ENCODE data around the gene MRPL12.
"Not testable (repeated sequence)": the region's sequence is repeated elsewhere in the genome, so short reads cannot be mapped to it uniquely, and the experiment has no call there.

Gene MRPL12

DNA sequence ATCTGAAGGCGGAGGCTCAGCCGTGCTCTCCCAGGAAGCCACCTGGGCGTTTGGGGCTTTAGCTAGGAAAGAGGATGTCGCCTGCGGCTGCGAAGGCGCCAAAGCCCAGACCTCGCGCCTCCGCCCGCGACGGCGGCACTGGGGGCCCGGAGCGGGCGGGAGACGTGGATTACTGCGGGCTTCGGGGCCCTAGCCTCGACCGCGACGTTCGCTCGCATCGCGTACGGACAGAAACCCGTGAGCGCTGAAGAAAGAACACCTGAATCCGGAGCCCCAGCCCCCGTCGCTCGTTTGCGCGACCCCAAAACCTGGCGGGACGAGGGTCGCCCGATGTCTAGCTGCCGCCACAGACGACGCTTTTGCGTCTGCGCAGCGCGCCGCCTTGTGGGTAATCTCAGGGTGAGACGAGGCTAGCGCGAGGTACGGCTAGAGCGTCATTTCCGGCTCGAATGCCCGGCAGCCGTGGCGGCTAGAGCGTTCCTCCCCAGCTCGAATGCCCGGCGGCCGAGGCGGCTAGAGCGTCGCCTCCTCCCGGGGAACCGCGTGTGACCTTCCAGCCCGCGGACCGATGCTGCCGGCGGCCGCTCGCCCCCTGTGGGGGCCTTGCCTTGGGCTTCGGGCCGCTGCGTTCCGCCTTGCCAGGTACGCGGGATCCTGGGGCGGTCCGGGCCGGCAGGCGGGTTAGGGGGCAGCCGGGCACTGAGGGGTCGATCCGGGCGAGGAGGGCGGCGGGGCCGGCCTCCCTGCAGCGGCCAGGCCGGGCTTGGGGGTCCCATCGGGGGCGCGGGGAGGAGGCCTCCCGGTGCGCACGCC is at the start of gene MRPL12:
MRPL12 (plus strand) TSS at position 434 of the 813 bp plus-strand sequence; CDS start at position 569, 135 bp downstream.
- peak in 1 of 2 experiments; percentile 73 for DNase-seq

DNA sequence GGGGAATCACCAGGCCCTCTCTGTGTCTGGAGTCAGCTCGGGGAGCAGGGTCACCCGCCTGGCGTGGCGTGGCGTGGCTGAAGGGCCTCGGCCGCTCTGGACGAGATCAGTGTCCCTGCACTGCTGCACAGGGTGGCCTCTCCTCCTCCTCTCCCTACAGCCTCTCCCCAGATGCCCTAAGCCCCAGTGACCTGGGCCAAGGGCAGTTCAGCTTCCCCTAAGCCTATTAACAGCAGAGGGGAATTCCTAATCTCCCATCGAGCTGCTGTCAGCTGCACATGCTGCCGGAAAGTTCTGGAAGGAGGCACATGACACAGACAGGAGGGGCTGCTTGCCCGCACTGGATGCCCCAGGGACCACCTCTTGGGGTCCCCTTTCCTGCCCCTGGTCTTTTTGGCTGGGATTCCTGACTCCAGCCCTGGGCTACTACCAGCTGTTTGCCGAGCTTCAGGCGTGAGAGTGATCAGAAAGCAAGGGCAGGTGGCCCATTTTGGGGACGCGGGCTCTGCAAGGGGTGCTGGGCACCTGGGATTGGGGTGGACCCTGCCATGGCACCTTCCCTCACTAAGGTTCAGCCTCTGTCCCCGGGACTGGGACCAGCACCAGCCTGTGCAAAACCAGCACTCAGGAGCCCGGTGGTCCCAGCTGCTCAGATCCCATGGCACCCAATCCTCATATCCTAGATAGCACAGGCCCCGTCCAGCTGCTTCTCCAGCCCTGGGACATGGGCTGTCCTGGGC is 47.6 kb upstream of the MRPL12 start:
- no peak for DNase-seq

DNA sequence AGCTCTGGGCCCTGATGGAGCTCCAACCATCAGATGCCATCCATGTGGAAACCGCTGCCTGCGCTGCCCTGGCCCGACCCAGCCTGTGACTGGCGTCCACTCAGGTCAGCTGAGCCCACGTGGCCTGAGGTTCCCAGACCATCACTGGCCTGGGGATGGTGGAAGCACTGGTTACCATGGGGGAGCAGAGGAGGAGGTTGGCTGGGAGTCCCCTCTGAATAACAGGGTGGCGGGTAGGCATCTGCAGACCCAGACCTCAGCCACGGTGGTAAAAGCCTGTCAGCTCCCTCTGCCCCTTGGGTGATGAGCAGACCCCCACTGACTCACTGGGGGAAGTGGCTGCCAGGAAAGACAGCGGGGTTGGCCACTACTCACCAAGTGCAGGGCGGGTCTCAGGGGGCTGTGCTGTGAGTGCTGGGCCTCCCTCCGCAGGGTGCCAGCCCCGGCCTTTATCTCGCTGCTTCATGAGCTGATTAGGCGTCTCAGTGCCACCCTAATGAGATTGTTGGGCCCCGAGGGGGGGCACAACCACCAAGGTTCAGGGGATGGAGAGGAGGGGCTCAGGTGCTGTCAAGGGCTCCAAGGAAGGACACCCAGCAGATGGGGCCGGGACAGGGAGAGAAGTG is 46.9 kb upstream of the MRPL12 start, which contains the start of gene PDE6G:
PDE6G (minus strand) TSS at position 425 of the 626 bp plus-strand sequence. CDS start 3,237 bp downstream, outside the sequence.
- no peak for DNase-seq

DNA sequence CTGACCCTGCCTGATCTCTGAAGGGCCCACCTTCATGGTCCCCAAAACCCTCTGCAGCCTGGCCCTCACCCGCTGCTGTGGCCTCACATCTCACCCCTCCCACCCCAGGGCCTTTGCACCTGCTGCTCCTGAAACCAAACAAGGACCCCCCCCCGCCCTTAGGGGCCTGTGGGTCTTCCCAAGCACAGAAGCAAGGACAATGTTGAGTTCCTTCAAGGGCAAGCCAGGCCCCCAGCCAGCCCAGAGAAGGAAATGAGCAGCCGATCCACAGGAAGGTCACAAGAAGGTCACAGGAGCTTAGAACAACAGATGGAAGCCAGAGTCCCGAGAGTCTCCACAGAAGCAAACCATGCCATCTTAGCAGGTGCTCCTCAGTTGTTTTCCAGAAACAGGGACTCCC is 46.3 kb upstream of the MRPL12 start:
- DNase-seq = no peak

DNA sequence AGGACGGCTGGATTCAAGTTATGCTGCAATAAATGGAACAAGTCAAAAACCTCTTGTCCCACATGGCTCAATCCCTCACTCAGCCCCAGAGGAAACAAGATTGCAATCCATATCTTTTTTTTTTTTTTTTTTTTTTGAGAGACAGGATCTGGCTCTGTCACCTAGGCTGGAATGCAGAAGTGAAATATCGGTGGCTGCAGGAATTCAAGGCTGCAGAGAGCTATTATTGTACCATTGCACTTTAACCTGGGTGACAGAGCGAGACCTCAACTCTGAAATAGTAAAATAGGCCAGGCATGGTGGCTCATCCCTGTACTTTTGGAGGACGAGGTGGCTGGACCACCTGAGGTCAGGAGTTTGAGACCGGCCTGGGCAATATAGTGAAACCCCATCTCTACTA is 44.1 kb upstream of the MRPL12 start:
- no peak for DNase-seq

DNA sequence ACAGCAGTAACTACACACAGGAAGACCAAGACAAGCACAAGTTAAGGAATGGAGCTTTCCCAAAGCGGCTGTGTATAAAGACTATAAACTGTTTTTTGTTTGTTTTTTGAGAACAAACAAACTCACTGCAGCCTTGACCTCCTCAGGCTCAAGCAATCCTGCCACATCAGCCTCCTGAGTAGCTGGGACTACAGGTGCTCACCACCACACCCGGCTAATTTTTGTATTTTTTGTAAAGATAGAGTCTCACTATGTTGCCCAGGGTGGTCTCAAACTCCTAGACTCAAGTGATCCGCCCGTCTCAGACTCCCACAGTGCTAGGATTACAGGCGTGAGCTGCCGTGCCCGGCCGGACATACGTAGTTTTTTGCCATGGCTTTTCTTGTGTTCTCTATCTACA is 42.7 kb upstream of the MRPL12 start:
- no peak for DNase-seq

DNA sequence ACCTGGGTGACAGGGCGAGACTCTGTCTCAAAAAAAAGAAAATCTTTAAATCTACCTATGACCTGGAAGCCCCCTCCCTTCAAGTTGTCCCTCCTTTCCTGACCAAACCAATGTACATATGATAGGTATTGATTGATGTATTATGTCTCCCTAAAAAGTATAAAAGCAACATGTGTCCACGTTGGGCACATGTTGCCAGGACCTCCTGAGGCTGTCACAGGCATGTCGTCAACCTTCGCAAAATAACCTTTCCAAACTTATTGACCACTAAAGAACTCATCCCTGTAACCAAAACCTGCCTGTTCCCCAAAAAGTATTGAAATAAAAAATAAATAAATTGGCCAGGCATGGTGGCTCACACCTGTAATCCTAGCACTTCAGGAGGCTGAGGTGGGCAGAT is 41.2 kb upstream of the MRPL12 start:
- DNase-seq = no peak

DNA sequence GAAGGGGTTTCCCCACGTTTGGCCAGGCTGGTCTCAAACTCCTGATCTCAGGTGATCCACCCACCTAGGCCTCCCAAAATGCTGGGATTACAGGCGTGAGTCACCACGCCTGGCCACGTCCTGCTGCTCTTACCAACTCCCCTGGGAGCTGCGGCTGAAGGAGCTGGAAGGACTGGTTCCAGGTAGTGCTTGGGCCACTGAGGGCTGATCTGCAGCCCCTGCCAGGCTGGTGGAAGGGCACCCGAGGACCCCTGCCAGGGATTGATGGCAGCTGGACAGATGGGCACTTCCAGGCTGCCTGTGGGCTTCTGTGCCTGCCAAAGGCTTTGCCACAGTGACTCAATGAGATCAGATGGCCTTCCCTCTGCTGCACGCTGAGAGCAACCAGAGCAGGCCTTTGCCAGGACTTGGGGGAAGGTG is 39.1 kb upstream of the MRPL12 start:
- DNase-seq = no peak

DNA sequence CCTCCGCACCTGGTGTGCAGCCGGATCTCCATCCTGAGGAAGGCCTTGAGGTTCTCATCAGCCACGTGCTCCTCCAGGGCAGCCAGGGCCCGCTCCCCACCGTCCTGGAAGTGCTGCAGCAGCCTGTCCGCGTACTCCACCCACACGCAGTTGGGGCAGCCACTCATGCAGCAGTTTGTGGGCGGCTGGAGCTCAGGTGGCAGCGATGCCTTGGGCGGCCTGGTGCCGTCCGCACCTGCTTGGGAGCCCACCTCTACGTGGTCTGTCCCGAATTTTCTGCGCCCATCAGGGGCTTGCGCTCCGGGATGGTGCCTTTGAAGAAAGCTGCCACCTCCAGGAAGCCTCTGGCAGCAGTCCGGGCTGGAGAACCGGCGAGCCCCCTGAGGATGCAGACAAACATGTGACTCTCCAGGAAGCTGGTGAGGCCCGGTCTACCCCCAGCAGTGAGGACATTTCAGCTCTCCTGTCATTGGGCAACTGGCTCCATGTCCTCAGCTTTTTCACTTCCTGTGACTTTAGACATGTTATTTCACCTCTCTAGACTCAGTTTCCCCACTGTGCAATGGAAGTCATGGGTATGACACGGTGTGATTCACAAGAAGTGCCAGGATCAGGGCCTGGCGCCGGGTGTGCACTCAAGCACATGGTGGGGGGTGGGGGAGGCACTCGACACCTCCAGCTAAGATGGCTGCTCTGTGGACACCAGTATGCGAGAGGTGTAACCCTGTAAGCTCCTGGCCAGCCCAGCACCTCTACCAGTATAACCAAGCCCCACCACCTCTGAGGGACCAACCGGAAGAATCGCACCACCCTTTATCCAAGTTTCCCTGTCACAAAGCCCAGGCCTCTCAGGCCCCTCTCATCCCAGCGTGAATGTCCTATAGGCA is 37.7 kb upstream of the MRPL12 start:
- no peak for DNase-seq

DNA sequence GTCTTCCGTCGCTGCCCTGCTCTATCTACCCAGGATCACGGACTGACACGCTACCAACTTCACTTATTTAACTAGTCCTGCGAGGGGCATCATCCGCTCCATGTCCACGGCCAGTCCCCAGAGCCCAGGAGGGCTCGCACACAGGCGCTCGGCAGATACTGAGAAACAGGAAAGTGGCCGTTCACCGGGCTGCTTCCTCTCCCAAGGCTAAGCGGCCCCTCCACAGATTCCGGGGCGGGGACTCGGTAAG is 37.1 kb upstream of the MRPL12 start:
- no peak for DNase-seq

DNA sequence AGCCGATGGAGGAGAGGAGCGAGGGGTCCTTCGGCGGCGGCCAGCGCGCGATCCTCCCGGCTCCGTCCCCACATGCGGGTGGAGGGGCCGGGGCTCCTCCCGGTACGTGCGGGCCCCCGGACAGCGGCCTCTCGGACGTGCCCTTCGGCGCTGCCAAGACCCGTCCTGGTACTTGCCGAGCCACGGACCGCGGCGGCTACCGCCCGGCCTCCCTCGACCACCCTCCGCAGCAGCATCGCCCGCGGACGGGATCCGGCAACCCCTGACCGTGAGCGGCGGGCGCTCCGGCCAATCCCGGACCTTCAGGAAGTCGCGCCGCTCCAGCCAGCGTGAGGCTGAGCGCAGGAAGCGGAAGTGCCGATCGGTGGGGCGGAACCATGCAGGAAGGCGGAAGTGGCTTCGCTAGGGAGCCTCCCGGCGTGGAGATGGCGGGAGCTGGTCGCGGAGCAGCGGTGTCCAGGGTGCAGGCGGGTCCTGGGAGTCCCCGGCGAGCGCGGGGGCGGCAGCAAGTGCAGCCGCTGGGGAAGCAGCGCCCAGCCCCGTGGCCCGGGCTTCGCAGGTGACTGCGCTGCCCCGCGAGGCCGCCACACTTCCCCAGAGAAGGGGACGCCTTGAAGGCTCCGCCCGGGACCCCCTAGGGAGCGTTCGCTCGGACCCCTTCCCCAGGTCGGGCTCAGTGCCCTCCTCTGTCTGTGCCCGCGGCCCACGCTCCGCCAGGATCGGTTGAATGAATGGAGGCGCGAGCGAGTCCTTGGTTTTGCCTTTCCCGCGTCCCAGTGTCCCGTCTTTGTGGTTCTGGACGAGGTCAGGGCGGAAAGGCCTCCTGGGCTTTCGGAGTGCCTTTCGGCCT is 36.6 kb upstream of the MRPL12 start, which contains the start of the genes CCDC137 and OXLD1:
CCDC137 (plus strand) TSS at position 396 of the 850 bp plus-strand sequence; CDS start at position 426, 30 bp downstream.
OXLD1 (minus strand) TSS at position 264 of the 850 bp plus-strand sequence; CDS start at position 236, 28 bp downstream.
- DNase-seq = peak in 1 of 2 experiments; percentile 90

DNA sequence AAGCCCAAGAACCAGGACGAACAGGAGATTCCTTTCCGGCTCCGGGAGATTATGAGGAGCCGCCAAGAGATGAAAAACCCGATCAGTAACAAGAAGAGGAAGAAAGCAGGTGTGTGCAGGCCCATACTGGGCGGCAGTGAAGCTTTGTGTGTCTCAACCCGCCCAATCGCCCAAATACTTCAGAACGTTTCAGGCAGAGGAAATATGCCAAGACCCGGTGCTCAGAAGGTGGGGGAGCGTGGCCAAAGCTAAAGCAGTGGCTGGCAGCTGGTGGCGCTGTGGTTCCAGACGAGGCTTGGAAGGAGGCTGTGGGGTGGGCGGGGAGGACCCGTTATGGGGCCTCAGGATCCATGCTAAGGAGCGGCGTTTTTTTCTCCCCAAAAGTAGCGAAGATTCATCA is 35.4 kb upstream of the MRPL12 start:
- no peak for DNase-seq

DNA sequence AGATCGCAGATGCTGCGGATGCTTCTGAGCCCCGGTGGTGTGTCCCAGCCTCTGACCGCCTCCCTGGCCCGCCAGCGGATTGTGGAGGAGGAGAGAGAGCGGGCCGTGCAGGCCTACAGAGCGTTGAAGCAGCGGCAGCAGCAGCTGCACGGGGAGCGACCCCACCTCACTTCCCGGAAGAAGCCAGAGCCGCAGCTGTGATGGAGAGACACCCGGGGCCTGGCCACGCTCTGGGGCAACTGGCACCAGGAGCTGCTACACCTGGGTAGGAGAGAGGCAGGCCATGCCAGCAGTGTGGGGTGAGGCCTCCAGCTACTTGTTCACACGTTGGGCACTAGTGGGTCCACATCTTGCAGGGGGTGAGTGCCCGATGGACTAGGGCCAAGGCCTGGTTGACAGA is 30.7 kb upstream of the MRPL12 start:
- no peak for DNase-seq

DNA sequence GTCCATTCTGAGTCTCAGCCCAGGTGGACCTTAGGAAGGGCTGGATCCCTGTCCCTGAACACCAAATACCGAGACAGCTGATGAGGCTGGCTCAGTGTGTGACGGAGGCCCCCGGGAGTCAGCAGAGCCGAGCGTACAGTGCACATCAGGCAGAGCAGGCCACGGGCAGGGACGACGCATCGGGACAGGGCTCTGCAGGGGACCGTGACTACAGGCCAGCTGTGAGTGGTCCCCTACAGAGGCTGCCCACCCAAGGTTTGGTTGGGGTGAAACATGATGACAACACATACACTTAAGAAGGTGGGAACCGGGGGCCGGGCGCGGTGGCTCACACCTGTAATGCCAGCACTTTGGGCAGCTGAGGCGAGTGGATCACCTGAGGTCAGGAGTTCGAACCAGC is 30.2 kb upstream of the MRPL12 start:
- no peak for DNase-seq

DNA sequence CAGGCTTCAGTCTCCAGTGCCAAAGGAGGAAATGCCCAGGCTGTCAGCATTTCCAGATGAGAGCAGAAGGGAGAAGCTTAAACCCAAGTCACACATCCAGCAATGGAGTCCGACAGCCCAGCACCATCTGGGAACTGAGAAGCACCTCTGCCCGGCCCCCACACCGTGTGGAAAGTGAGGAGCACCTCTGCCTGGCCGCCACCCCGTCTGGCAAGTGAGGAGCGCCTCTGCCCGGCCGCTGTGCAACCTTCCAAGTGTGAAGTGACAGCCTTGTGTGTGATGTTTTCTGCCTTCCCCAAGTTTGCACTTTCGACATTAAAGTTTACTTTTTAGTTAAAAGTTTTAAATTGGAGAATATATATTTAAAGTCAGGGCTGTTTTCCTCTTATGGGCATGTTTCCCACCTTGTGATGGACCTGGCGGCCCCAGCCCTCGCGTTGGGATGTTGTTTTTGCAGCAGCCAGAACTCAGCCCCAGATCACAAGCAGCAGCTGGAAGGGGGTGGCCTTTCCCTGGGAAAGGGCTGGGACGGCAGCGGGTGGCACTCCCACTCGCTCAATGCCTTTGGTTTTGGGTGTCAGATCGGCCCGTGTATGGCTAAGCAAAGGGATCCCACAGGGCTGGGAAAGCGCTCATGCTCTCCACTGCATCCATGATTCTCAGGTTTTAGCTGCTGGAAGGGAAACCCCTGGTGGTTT is 29.5 kb upstream of the MRPL12 start:
- no peak for DNase-seq

DNA sequence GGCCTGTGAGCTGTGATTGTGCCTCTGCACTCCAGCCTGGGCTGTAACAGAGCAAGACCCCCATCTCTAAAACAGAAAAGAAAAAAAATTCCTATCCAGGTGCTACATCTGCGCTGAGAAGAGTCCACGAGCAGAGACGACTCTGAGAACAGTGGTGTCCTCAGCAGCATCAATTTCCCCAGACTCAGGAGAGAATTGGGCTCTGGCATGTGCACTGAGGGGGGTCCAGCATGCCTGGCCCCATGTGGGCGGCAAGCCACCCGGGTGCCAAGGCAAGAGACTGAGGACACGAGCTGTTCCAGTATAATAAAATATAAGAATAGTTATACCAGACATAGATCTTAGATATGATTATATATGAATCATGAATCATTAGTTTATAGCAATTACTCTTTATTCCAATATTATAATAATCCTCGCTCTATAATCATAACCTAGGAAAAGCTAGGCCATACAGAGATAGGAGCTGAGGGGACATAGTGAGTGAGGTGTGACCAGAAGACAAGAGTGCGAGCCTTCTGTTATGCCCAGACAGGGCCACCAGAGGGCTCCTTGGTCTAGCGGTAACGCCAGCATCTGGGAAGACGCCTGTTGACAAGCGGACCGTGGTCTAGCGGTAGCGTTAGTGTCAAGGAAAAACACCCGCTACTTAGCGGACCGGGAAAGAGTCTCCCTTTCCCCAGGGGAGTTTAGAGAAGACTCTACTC is 27.5 kb upstream of the MRPL12 start:
- not testable (repeated sequence) for DNase-seq

DNA sequence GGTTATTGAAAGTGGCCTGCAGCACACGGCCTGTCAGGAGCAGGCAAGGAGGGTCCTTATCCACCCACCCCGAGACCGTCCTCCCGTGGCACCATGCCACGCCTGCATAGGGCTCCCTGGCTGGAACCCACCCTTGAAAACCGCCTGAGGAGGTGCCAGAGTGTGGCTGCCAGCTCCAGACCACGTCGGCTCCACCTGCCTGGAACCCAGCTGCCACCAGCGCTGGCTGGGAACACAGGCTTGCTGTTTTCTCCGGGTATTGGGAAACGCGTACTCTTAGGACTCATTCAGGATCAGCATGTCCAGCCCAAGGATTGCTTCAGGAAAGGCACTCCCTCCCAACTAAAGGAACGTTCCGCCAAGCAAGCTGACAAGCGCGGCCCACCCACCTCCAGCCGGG is 26.3 kb upstream of the MRPL12 start:
- no peak for DNase-seq

DNA sequence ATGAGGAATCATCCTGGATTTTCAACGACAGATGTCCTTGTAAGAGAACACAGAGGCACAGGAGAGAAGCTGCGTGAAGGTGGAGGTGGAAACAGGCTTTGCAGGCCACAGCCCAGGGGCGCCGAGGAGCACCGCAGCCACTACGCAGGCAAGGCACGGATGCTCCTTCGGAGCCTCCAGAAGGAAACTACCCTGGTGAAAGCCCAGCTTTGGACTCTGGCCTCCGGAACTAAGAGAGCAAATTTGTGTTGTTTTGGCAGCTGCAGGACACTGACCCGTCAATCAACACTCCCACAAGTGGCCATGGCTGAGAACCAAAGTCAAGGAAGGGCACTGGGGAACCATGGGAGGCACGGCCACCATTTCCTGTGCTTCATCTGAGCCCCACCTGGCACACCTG is 23.0 kb upstream of the MRPL12 start:
- DNase-seq = no peak

DNA sequence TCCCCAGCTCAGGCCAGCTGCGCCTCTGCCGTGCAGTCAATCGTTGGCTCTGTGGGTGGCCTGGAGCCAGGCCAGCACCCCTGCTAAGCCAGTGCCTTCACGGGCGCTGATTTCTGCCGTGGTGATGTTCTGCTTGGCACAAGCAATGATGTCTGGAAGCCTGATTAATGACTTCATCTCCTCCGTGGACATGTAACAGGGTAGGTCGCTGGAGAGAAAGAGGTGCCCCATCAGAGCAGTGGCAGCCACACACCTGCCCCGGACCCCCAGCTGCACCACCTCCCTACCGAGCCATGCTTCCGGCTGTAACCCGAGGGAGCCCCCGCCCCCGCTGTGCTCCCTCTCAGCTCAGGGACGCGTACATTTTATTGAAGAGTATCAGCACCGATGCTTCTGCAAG is 21.5 kb upstream of the MRPL12 start:
- DNase-seq = no peak

DNA sequence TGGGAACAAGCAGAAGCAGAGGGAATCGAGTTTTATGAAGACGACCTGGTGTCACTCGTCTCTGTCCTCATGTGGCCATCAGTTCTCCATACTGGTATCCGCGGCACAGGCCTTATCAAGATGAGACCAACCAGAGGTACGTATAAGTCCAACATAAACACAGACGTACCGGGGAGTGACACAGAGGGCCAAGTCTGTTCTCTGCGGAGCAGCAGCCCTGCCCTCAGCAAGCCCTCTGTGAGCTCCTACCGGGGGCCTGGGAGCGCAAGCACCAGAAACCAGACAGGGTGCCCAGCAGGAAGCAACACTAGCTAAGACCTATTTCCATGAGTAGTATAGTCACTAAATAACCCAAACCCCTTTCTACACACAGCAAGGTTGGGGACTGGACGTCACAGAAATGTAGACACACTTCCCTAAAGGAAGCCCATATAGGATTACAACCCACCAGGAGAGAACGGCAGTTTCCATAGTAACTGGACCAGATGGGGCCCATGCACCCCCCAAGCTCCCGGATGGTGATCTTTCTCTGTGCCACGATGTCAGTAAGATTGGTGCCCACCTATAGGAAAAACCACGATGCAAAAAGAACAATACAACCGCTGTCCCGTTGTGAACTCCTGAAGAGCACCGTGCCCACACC is 20.5 kb upstream of the MRPL12 start:
- DNase-seq = no peak
